HG03558 (cell line): ENCODE measurements around the gene KARS1.

Source experiments
- ATAC-seq: cut with Tn5 transposase; IDR thresholded peaks from one replicate; pipeline ENCODE4 v1.9.1; 2021; ENCODE audit warnings: moderate number of reproducible peaks; ENCODE audit not compliant: unreplicated experiment; ENCODE audit errors: extremely low read depth

KARS1 gene

DNA sequence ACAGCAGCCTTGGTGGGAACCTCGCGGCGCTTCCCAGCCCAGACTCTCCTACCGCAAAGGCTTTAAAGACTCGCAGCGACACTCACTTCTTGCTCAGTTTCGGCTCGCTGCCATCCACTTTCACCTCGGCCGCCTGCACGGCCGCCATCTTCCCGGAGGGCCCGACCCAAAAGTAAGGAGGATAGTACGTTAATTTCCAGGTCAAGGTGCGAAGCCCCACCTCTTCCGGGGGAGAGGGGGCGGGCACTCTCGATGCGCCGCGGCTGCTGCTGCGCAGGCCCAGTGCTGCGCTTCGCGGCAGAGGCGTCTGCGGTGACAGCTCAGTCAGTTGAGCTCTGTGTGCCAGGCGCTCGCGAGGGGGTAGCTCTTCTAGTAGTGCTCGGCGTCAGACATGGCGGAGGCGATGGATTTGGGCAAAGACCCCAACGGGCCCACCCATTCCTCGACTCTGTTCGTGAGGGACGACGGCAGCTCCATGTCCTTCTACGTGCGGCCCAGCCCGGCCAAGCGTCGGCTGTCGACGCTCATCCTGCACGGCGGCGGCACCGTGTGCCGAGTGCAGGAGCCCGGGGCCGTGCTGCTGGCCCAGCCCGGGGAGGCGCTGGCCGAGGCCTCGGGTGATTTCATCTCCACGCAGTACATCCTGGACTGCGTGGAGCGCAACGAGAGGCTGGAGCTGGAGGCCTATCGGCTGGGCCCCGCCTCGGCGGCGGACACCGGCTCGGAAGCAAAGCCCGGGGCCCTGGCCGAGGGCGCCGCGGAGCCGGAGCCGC is at the start of gene KARS1, which contains the start of gene TERF2IP:
Gene KARS1 (minus strand): TSS at position 174 of the 773 bp plus-strand sequence. CDS start 26 bp downstream, at position 148.
Gene TERF2IP (plus strand): TSS at position 282 of the 773 bp plus-strand sequence. CDS start 110 bp downstream, at position 392.
- ATAC-seq, result peak; percentile 80

DNA sequence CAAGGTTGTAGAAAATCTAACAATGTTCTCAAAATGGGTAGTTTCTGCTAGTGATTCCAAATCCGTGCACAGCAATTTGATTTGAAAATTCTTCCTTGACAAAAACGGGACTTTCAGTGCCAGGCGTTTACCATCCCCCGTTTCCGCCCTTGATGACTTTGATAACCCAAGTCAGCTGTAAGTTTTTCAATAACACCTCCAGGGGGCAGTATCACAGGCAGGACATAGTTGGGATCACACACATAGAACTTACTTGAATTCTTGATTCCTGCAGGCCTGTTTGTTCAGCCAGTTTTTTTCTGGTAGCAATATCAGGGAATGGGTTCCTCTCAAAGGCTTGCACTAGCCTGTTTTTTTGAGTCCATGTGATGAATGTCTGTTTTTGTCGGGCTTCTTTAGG is 48.2 kb upstream of the KARS1 start:
- no peak for ATAC-seq

DNA sequence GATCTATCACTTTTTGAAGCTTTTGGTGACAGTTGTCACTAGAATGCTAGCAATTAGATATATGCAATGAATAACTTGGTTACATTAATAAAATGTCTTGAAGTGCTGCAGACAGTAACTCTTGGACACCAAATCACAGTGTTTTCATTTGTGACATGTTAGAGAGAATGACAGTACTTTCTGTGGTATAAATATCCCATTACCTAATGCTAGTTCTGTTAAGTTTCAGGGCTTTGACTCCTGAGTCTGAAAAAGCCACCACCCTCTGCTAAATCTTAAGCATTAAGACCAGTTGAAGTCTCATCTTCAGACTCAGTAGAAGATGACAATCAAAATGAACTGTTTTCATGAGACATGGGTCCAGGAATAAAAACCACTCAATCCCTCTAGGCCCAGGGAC is 39.9 kb upstream of the KARS1 start:
- ATAC-seq, result no peak

DNA sequence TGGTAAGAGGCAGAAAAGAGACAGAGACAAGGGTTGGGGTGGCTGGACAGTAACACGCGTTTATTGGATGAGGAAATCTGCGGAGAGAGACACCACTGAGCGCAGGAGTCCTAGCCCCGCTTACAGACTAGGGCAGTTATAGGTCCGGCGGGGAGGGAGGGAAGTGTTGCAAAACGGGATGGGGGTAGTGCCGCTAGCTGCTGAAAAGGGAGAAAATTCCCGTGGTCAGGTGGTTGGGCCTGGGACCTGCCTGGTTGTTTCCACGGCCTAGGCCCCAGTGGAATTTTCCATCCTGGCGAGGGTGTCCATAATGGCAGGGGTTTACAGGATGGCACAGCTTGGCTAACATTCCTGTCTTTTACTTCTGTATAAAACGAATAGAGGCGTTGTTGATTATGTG is 34.8 kb upstream of the KARS1 start:
- no peak for ATAC-seq

DNA sequence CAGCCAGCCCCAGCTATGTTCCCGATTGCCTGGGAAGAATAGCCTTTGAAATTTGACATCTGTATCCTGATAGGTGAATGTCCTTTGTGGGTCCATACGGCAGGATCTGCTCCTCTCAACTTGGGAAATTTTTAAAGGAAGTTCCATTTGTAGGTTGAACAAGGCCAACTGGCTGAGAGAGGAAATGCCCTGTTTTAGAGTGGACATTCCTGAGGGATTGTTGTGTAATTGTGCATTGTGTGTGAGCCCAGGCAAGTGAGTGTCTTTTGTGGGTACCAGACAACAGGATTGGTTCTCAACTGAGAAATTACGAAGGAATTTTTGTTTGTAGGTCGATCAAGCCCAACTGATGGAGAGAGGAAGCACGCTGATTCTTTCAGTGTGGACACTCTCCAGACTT is 31.9 kb upstream of the KARS1 start:
- ATAC-seq, result no peak

GRCh38 chr16:75676909-75677308 is 29.4 kb upstream of the KARS1 start, which contains the start of gene CPHXL2:
Gene CPHXL2 (minus strand): TSS chr16:75677009. CDS start chr16:75676999, 10 bp downstream.
- no peak for ATAC-seq

GRCh38 chr16:75667503-75667902 is 20.0 kb upstream of the KARS1 start:
- no peak for ATAC-seq

GRCh38 chr16:75660726-75661302 is 13.3 kb upstream of the KARS1 start:
- ATAC-seq, result no peak

DNA sequence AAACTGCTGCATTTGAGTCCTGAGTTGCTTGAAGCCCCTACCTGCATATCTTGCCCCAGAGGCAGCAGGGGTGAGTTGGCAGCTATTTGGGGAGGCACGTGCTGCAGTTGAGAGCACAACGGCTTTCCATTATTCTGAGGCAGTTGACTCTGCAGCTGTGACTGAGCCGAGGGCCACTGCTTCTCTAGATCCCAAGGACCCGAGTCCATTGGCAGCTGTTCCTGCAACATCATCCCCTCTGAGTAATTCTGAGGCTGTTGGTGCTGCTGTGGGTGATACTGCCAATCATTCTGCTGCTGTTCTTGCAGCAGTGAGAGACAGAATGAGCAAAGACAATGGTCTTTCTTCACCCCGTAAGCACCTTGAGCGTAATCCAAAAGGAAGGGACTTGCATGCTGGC is 12.9 kb upstream of the KARS1 start:
- ATAC-seq, result no peak

DNA sequence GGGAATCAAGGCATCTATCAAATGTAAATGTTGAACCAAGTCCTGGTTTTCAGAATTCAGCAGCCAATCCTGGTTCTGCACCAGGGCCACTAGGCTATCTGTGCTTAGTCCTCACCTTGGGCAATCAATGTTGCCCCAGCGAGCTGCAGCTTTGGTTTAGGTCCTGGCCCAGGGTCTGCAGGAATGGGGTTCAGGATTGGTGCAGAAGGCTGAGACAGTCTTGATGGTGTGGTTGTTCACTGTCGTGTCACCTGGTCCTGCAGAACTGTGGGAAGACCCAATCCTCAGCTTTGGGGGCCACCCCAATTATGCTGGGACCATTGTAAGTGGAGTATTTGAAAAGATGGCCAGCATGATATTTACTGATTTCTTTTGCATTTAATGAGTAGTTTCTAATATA is 10.7 kb upstream of the KARS1 start:
- ATAC-seq, result no peak

- ATAC-seq, result no peak
Measured at GRCh38 chr16:75653922-75654321, 6.5 kb upstream of the KARS1 start.

- ATAC-seq, result peak; percentile 13
Measured at GRCh38 chr16:75648265-75649076, 1.0 kb upstream of the KARS1 start.

DNA sequence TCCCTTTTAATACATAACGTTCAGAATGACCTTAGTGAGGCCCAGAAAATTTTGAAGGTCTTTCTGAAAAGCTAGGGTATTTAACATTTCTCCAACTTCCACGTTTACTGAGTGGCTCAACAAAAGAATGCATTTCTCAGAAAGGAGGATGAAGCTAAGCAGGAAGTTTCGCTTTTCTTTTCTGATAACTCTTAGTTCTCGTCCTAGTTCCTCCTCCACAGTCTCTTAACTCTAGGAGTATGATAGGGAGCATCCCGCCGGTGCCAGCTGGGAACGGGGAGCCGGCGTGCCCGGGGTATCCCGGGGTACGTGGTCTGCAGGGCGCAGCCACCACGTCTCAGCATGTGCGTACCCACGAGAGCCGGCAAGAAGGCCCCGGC is 363 bp downstream of the KARS1 start:
- peak; percentile 7 for ATAC-seq

GRCh38 chr16:75644240-75645012 is 3.0 kb downstream of the KARS1 start:
- ATAC-seq, result no peak

DNA sequence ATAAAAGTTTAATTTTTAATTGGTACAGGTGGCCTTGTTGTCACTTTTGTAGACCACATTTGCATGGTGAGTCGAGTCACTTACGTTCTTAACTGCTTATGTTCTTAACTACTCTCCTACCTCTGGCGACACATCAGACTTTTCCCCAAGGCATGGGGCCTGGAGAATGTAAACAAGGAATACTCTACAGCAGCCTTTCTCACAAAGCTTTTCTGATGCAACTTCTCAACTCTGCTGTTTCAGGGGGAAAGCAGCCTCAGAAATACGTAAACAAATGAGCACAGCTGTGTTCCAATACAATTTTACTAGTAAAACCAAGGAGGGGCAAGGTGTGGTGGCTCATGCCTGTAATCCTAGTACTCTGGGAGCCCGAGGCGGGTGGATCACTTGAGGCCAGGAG is 6.9 kb downstream of the KARS1 start:
- no peak for ATAC-seq

- no peak for ATAC-seq
Measured at GRCh38 chr16:75635036-75635435, 12.4 kb downstream of the KARS1 start.

GRCh38 chr16:75632857-75633256 is 14.6 kb downstream of the KARS1 start:
- ATAC-seq, result no peak

GRCh38 chr16:75630052-75630451 is 17.4 kb downstream of the KARS1 start:
- no peak for ATAC-seq

- ATAC-seq, result no peak
Measured at GRCh38 chr16:75629132-75629531, 18.3 kb downstream of the KARS1 start.

- ATAC-seq, result no peak
Measured at GRCh38 chr16:75628351-75628750, 19.1 kb downstream of the KARS1 start.
